SK-N-SH (cell line): ENCODE data around the gene TBX15. TPM values are rescaled to one million over a fixed set of nuclear protein-coding genes. Genes with fewer than 3 reads are reported as not detected.

Experiments
- CTCF ChIA-PET: fragments of 300-600, 350-600 bp; formaldehyde crosslinking; extraction: SDS; loops from one replicate; lab custom pipeline; 2021; lab: Yijun Ruan, JAX
- POLR2A ChIA-PET: fragments of 350-600 bp; sonication (Branson Sonifier 250); formaldehyde crosslinking; extraction: SDS; loops from one replicate; lab custom pipeline; 2020; ENCODE audit warnings: antibody characterized with exemption, inconsistent platforms; lab: Yijun Ruan, JAX
- DNase-seq: peaks from one replicate; pipeline ENCODE4 v3.0.0; 2012
- H2AFZ ChIP-seq: fragments of 200-600 bp; sonication (generic); 2 replicates; pipeline ENCODE4 v1.8.1; 2016; ENCODE audit warnings: antibody characterized with exemption, mild to moderate bottlenecking, low read depth
- H3F3A ChIP-seq: fragments of 200-600 bp; sonication (generic); replicated peaks from 2 replicates; pipeline ENCODE3; 2016; ENCODE audit warnings: antibody characterized with exemption, mild to moderate bottlenecking; ENCODE audit not compliant: insufficient read depth
- H3K27ac ChIP-seq, 2 experiments: fragments of 200-500 bp in 1 of 2; fragments of 200-600 bp in 1 of 2; sonication (Bioruptor generic) in 1 of 2; sonication (generic), shearing (Covaris generic) in 1 of 2; 2 replicates each; pipeline versions ENCODE4 v1.5.1 to v1.6.1; 2014 to 2016; ENCODE audit warnings: low read depth in 2 of 2, inconsistent platforms in 1 of 2, low read length in 1 of 2, mild to moderate bottlenecking in 1 of 2, mixed read lengths in 1 of 2
- H3K27me3 ChIP-seq: fragments of 200-600 bp; sonication (generic), shearing (Covaris generic); 2 replicates; pipeline ENCODE4 v1.6.1; 2016; ENCODE audit warnings: mixed run types; ENCODE audit not compliant: insufficient read depth
- H3K36me3 ChIP-seq, 2 experiments: fragments of 200-500 bp in 1 of 2; fragments of 200-600 bp in 1 of 2; sonication (Bioruptor generic) in 1 of 2; sonication (generic) in 1 of 2; replicated peaks in 1 of 2; 2 replicates each; pipeline versions ENCODE3 to v1.5.1; 2014 to 2016; ENCODE audit warnings: low read length in 1 of 2, mild to moderate bottlenecking in 1 of 2; ENCODE audit not compliant: insufficient read depth in 2 of 2, control insufficient read depth in 1 of 2
- H3K4me1 ChIP-seq, 2 experiments: fragments of 200-500 bp in 1 of 2; fragments of 200-600 bp in 1 of 2; sonication (Bioruptor generic) in 1 of 2; sonication (generic), shearing (Covaris generic) in 1 of 2; 2 replicates each; pipeline versions ENCODE4 v1.5.1 to v1.6.1; 2014 to 2016; ENCODE audit warnings: low read depth in 1 of 2, low read length in 1 of 2, mixed run types in 1 of 2; ENCODE audit not compliant: insufficient read depth in 2 of 2, control insufficient read depth in 1 of 2
- H3K4me2 ChIP-seq: fragments of 200-600 bp; sonication (generic), shearing (Covaris generic); 2 replicates; pipeline ENCODE4 v1.6.1; 2017; ENCODE audit warnings: mixed run types
- H3K4me3 ChIP-seq, 2 experiments: fragments of 200-500 bp in 1 of 2; fragments of 200-600 bp in 1 of 2; sonication (Bioruptor generic) in 1 of 2; sonication (generic), shearing (Covaris generic) in 1 of 2; 2 replicates each; pipeline versions ENCODE4 v1.5.1 to v1.8.1; 2014 to 2016; ENCODE audit warnings: low read depth in 2 of 2, inconsistent platforms in 1 of 2, low read length in 1 of 2, mild to moderate bottlenecking in 1 of 2, mixed read lengths in 1 of 2, moderate library complexity in 1 of 2
- H3K79me2 ChIP-seq: fragments of 200-600 bp; sonication (generic); 2 replicates; pipeline ENCODE4 v1.8.1; 2017; ENCODE audit warnings: mild to moderate bottlenecking; ENCODE audit not compliant: insufficient read depth
- H3K9ac ChIP-seq: fragments of 200-600 bp; sonication (generic); 2 replicates; pipeline ENCODE4 v1.6.1; 2017; ENCODE audit warnings: mixed run types
- H3K9me2 ChIP-seq: fragments of 200-600 bp; sonication (generic); 2 replicates; pipeline ENCODE4 v1.6.1; 2017; ENCODE audit warnings: mixed run types
- H3K9me3 ChIP-seq: fragments of 200-600 bp; sonication (generic); 2 replicates; pipeline ENCODE4 v1.6.1; 2017; ENCODE audit warnings: mixed run types, mild to moderate bottlenecking, moderate library complexity
- H4K20me1 ChIP-seq: fragments of 200-600 bp; sonication (generic); 2 replicates; pipeline ENCODE4 v1.6.1; 2017; ENCODE audit warnings: mild to moderate bottlenecking, mixed run types; ENCODE audit not compliant: insufficient read depth
- CHD2 ChIP-seq: fragments of 150-350 bp; IDR thresholded peaks from 2 replicates; pipeline ENCODE4 v1.6.1; 2018; ENCODE audit warnings: low read length; ENCODE audit not compliant: partially characterized antibody
- ELF1 ChIP-seq: IDR thresholded peaks from 2 replicates; pipeline ENCODE4 v1.4.0; 2012
- GATA2 ChIP-seq: sonication (generic); formaldehyde crosslinking; IDR thresholded peaks from 2 replicates; pipeline ENCODE4 v1.5.0; 2020; ENCODE audit warnings: mild to moderate bottlenecking, missing genetic modification reagents
- IRF3 ChIP-seq: fragments of 150-350 bp; IDR thresholded peaks from 2 replicates; pipeline ENCODE4 v1.6.1; 2016; ENCODE audit warnings: mild to moderate bottlenecking, low read depth, low read length
- MEF2A ChIP-seq: IDR thresholded peaks from 2 replicates; pipeline ENCODE4 v1.4.0; 2012; ENCODE audit warnings: low read depth, borderline replicate concordance
- MXI1 ChIP-seq: IDR thresholded peaks from 2 replicates; pipeline ENCODE4 v1.6.1; 2012; ENCODE audit warnings: mild to moderate bottlenecking, low read depth, low read length, improper control_type of control experiment
- PBX3 ChIP-seq: IDR thresholded peaks from 2 replicates; pipeline ENCODE4; 2012
- RCOR1 ChIP-seq: fragments of 150-350 bp; IDR thresholded peaks from 2 replicates; pipeline ENCODE4 v1.6.1; 2017; ENCODE audit warnings: antibody characterized with exemption, low read length
- RFX5 ChIP-seq: IDR thresholded peaks from 2 replicates; pipeline ENCODE4 v1.6.1; 2012; ENCODE audit warnings: mild to moderate bottlenecking, improper control_type of control experiment, low read length
- SIN3A ChIP-seq: IDR thresholded peaks from 2 replicates; pipeline ENCODE4 v1.6.1; 2012; ENCODE audit warnings: low read depth, mild to moderate bottlenecking, low read length, moderate library complexity, borderline replicate concordance
- SMC3 ChIP-seq: IDR thresholded peaks from 2 replicates; pipeline ENCODE4 v1.6.1; 2012; ENCODE audit warnings: low read depth, low read length, improper control_type of control experiment
- TEAD4 ChIP-seq: IDR thresholded peaks from 2 replicates; pipeline ENCODE4 v1.4.0; 2012; ENCODE audit warnings: mild to moderate bottlenecking, borderline replicate concordance; ENCODE audit not compliant: insufficient read depth
- USF2 ChIP-seq: fragments of 150-350 bp; IDR thresholded peaks from 2 replicates; pipeline ENCODE4 v1.6.1; 2017; ENCODE audit warnings: antibody characterized with exemption, low read length, low read depth, borderline replicate concordance
- YY1 ChIP-seq: IDR thresholded peaks from 2 replicates; pipeline ENCODE4 v1.4.0; 2012; ENCODE audit warnings: low read depth, mild to moderate bottlenecking
- WGBS: methylation state at CpG from one replicate; pipeline ENCODE4 v1.1.6; 2017; ENCODE audit warnings: low lambda C conversion rate; 5-methylcytosine and 5-hydroxymethylcytosine counted together
- polyA plus RNA-seq, 3 experiments: library from polyadenylated mRNA; depleted of rRNA; stranded (reverse); fragments of >200 nt; gene quantifications; 2 replicates each; pipeline ENCODE4 v1.2.3, GENCODE V29; 2012
- TF ChIP-seq, protein P1 (sequence below): IDR thresholded peaks from 2 replicates; pipeline ENCODE4 v1.4.0; 2012; ENCODE audit warnings: low read depth, borderline replicate concordance
- TF ChIP-seq, protein P2 (sequence below): IDR thresholded peaks from 2 replicates; pipeline ENCODE4 v1.4.0; 2012; ENCODE audit warnings: low read depth, borderline replicate concordance
- TF ChIP-seq, protein P3 (sequence below): fragments of 200-600 bp; sonication (generic); IDR thresholded peaks from 2 replicates; pipeline ENCODE4 v1.6.1; 2017; ENCODE audit warnings: antibody characterized with exemption, mild to moderate bottlenecking, moderate library complexity

The TBX15 gene
- polyA plus RNA-seq, 1 of the 3 experiments (the other 2 are of a cell fraction): 0.02 TPM

DNA sequence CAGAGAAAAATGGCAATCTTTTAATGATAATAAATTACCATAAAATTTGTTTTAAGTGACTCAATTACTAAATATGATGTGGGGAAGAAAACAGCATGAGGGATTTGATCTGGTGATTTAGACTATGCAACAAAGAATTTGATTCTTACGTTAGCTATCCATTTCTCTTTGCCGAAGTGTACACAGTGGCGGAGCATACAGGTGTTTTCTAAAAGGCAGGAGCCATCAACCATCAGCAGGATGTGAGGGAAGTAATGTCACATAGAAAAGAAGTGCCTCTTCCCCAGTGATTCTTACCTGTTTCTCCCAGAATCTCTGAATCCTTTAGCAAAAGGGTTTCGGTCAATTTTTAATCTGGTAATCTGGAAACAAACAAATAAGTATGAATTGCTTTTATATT, 74.3 kb downstream of the TBX15 start:
- Histone ChIP-seq H3K79me2 (no peaks in the 10 kb centered on the region), H3K27me3 (no peaks in the 10 kb centered on the region), H3K36me3 (no peaks in the 10 kb centered on the region), H3K27ac (no peak overlapping the region), H2AFZ (no peak overlapping the region), H3F3A (no peaks in the 10 kb centered on the region), H4K20me1 (no peaks in the 10 kb centered on the region), H3K4me1 (no peaks in the 10 kb centered on the region), H3K9me3 (no peaks in the 10 kb centered on the region), H3K4me3 (no peak overlapping the region), H3K9ac (no peak overlapping the region), H3K4me2 (no peak overlapping the region), H3K9me2 (no peaks in the 10 kb centered on the region)
- whole genome bisulfite sequencing: 2% methylated on average over 4 of the region's 4 CpGs
- no peak for DNase-seq
- TF ChIP-seq MXI1 (no peak), CHD2 (no peak), SIN3A (no peak), MEF2A (no peak), IRF3 (no peak), YY1 (no peak), GATA2 (CRISPR knock-in tag) (no peak), USF2 (no peak)
- TF ChIP-seq, protein P1, sequence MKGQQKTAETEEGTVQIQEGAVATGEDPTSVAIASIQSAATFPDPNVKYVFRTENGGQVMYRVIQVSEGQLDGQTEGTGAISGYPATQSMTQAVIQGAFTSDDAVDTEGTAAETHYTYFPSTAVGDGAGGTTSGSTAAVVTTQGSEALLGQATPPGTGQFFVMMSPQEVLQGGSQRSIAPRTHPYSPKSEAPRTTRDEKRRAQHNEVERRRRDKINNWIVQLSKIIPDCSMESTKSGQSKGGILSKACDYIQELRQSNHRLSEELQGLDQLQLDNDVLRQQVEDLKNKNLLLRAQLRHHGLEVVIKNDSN: no peak
- ChIA-PET POLR2A (no interaction called here), CTCF (no interaction called here)

- H2AFZ ChIP-seq: no peak overlapping the region
- no peaks in the 10 kb centered on the region for H4K20me1 ChIP-seq
- H3K9me3 ChIP-seq: no peaks in the 10 kb centered on the region
- no peak overlapping the region for H3K4me3 ChIP-seq
- CTCF ChIA-PET: no interaction called here
- no peaks in the 10 kb centered on the region for H3K79me2 ChIP-seq
- no peaks in the 10 kb centered on the region for H3F3A ChIP-seq
- POLR2A ChIA-PET: no interaction called here
- H3K27ac ChIP-seq: no peak overlapping the region
- WGBS: 11% methylated on average over 2 of the region's 2 CpGs
- no peaks in the 10 kb centered on the region for H3K36me3 ChIP-seq
- no peak overlapping the region for H3K4me2 ChIP-seq
- H3K4me1 ChIP-seq: no peaks in the 10 kb centered on the region
- DNase-seq: no peak
- H3K9me2 ChIP-seq: no peaks in the 10 kb centered on the region
- no peaks in the 10 kb centered on the region for H3K27me3 ChIP-seq
- H3K9ac ChIP-seq: no peak overlapping the region
- TF ChIP-seq PBX3: no peak
- TF ChIP-seq, protein P2, sequence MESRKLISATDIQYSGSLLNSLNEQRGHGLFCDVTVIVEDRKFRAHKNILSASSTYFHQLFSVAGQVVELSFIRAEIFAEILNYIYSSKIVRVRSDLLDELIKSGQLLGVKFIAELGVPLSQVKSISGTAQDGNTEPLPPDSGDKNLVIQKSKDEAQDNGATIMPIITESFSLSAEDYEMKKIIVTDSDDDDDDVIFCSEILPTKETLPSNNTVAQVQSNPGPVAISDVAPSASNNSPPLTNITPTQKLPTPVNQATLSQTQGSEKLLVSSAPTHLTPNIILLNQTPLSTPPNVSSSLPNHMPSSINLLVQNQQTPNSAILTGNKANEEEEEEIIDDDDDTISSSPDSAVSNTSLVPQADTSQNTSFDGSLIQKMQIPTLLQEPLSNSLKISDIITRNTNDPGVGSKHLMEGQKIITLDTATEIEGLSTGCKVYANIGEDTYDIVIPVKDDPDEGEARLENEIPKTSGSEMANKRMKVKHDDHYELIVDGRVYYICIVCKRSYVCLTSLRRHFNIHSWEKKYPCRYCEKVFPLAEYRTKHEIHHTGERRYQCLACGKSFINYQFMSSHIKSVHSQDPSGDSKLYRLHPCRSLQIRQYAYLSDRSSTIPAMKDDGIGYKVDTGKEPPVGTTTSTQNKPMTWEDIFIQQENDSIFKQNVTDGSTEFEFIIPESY: no peak
- no peak for TF ChIP-seq RFX5
- TF ChIP-seq ELF1: no peak
- TF ChIP-seq SMC3: no peak
- TF ChIP-seq, protein P3, sequence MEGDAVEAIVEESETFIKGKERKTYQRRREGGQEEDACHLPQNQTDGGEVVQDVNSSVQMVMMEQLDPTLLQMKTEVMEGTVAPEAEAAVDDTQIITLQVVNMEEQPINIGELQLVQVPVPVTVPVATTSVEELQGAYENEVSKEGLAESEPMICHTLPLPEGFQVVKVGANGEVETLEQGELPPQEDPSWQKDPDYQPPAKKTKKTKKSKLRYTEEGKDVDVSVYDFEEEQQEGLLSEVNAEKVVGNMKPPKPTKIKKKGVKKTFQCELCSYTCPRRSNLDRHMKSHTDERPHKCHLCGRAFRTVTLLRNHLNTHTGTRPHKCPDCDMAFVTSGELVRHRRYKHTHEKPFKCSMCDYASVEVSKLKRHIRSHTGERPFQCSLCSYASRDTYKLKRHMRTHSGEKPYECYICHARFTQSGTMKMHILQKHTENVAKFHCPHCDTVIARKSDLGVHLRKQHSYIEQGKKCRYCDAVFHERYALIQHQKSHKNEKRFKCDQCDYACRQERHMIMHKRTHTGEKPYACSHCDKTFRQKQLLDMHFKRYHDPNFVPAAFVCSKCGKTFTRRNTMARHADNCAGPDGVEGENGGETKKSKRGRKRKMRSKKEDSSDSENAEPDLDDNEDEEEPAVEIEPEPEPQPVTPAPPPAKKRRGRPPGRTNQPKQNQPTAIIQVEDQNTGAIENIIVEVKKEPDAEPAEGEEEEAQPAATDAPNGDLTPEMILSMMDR: no peak
- no peak for TF ChIP-seq TEAD4
- no peak for TF ChIP-seq IRF3
- no peak for TF ChIP-seq SIN3A
- no peak for TF ChIP-seq RCOR1
- no peak for TF ChIP-seq YY1
Measured at GRCh38 chr1:118912574-118912973, 75.6 kb downstream of the TBX15 start.
